GM23338 (cell line): ENCODE results near the gene NDUFA11. TPM values are rescaled to one million over a fixed set of nuclear protein-coding genes. Genes with fewer than 3 reads are reported as not detected.

Experiments used
- ATAC-seq: fragments of 200-7000 bp; cut with Tn5 transposase; 3 replicates; pipeline ENCODE4 v1.9.1; 2020
- DNase-seq: peaks from one replicate; pipeline ENCODE4 v3.0.0-alpha.2; 2015; ENCODE audit warnings: low spot score
- H2AFZ ChIP-seq: fragments of 200-600 bp; sonication (generic); 2 replicates; pipeline ENCODE4 v1.8.0; 2016; ENCODE audit warnings: antibody characterized with exemption, mild to moderate bottlenecking, moderate library complexity
- H3F3A ChIP-seq: fragments of 200-600 bp; sonication (generic); replicated peaks from 2 replicates; pipeline ENCODE4 v1.8.0; 2017; ENCODE audit warnings: antibody characterized with exemption, mixed run types, low read depth
- H3K27ac ChIP-seq: fragments of 200-600 bp; sonication (generic); 2 replicates; pipeline ENCODE4 v1.6.1; 2016; ENCODE audit warnings: low read depth
- H3K27me3 ChIP-seq: fragments of 200-600 bp; sonication (generic); 2 replicates; pipeline ENCODE4 v1.8.0; 2016; ENCODE audit warnings: mild to moderate bottlenecking, mixed run types, moderate library complexity; ENCODE audit not compliant: insufficient read depth
- H3K36me3 ChIP-seq: fragments of 200-600 bp; sonication (generic); 2 replicates; pipeline ENCODE4 v1.8.0; 2016; ENCODE audit warnings: mild to moderate bottlenecking; ENCODE audit not compliant: insufficient read depth
- H3K4me1 ChIP-seq: fragments of 200-600 bp; sonication (generic); 2 replicates; pipeline ENCODE4 v1.8.0; 2016; ENCODE audit warnings: mild to moderate bottlenecking, moderate library complexity; ENCODE audit not compliant: insufficient read depth
- H3K4me2 ChIP-seq: fragments of 200-600 bp; sonication (generic); 2 replicates; pipeline ENCODE4 v1.7.1; 2017; ENCODE audit warnings: mixed run types
- H3K4me3 ChIP-seq: fragments of 200-600 bp; sonication (generic); 2 replicates; pipeline ENCODE4 v1.6.1; 2016; ENCODE audit warnings: mixed run types
- H3K79me2 ChIP-seq: fragments of 200-600 bp; sonication (generic); replicated peaks from 2 replicates; pipeline ENCODE4 v1.8.0; 2017; ENCODE audit warnings: mild to moderate bottlenecking; ENCODE audit not compliant: insufficient read depth
- H3K9me2 ChIP-seq: fragments of 200-600 bp; sonication (generic); 2 replicates; pipeline ENCODE4 v1.8.0; 2017; ENCODE audit not compliant: insufficient read depth
- H4K20me1 ChIP-seq: fragments of 200-600 bp; sonication (generic); replicated peaks from 2 replicates; pipeline ENCODE4 v1.8.0; 2017; ENCODE audit warnings: mild to moderate bottlenecking; ENCODE audit not compliant: insufficient read depth
- H3K27ac Mint-ChIP-seq: 2 replicates; pipeline ENCODE4 v1.8.0; 2020; ENCODE audit warnings: inconsistent platforms, mild to moderate bottlenecking, moderate library complexity, mixed read lengths
- H3K27me3 Mint-ChIP-seq: 3 replicates; pipeline ENCODE4 v1.8.0; 2022; ENCODE audit warnings: low read depth, mild to moderate bottlenecking, moderate library complexity, mixed read lengths, inconsistent platforms; ENCODE audit not compliant: insufficient read depth, poor library complexity
- H3K36me3 Mint-ChIP-seq: 3 replicates; pipeline ENCODE4 v1.8.0; 2021; ENCODE audit warnings: low read depth, mild to moderate bottlenecking, inconsistent platforms, moderate library complexity, mixed read lengths
- H3K4me1 Mint-ChIP-seq: 3 replicates; pipeline ENCODE4 v1.8.0; 2020; ENCODE audit warnings: mild to moderate bottlenecking, inconsistent platforms, mixed read lengths
- H3K4me3 Mint-ChIP-seq: 3 replicates; pipeline ENCODE4 v1.8.0; 2021; ENCODE audit warnings: moderate library complexity, mild to moderate bottlenecking, inconsistent platforms, mixed read lengths
- H3K9me3 Mint-ChIP-seq: 3 replicates; pipeline ENCODE4 v1.8.0; 2020; ENCODE audit warnings: moderate library complexity, mild to moderate bottlenecking, inconsistent platforms, mixed read lengths
- CREB1 ChIP-seq: fragments of 250-450 bp; sonication (Bioruptor Pico); IDR thresholded peaks from 2 replicates; pipeline ENCODE4 v1.5.0; 2020; ENCODE audit warnings: low read depth, mild to moderate bottlenecking, moderate library complexity
- CTCF ChIP-seq, 2 experiments: fragments of 200-600 bp in 1 of 2; sonication (generic) in 1 of 2; conservative IDR thresholded peaks; 2 replicates each; pipeline versions ENCODE4 v1.5.1 to v1.6.1; 2016 to 2017; ENCODE audit warnings: antibody characterized with exemption in 2 of 2, low read depth in 2 of 2, mild to moderate bottlenecking in 2 of 2, moderate library complexity in 1 of 2
- ETS1 ChIP-seq: IDR thresholded peaks from 2 replicates; pipeline ENCODE4 v1.6.1; 2016; ENCODE audit warnings: antibody characterized with exemption
- EZH2 ChIP-seq: fragments of 200-600 bp; sonication (generic); IDR thresholded peaks from one replicate; pipeline ENCODE4 v1.8.0; 2017; ENCODE audit warnings: antibody characterized with exemption, mild to moderate bottlenecking, low read depth; ENCODE audit not compliant: unreplicated experiment
- EZH2phosphoT487 ChIP-seq: fragments of 200-600 bp; sonication (generic); IDR thresholded peaks from one replicate; pipeline ENCODE4 v1.8.1; 2018; ENCODE audit warnings: antibody characterized with exemption; ENCODE audit not compliant: unreplicated experiment
- JUNB ChIP-seq: IDR thresholded peaks from one replicate; pipeline ENCODE4 v1.6.1; 2016; ENCODE audit warnings: antibody characterized with exemption; ENCODE audit not compliant: unreplicated experiment
- NANOG ChIP-seq: IDR thresholded peaks from 2 replicates; pipeline ENCODE4 v1.6.1; 2016; ENCODE audit warnings: antibody characterized with exemption, borderline replicate concordance
- POLR2AphosphoS5 ChIP-seq: IDR thresholded peaks from 2 replicates; pipeline ENCODE4 v1.6.1; 2016; ENCODE audit warnings: antibody characterized with exemption, low read depth
- REST ChIP-seq: IDR thresholded peaks from one replicate; pipeline ENCODE4 v1.6.1; 2018; ENCODE audit warnings: antibody characterized with exemption; ENCODE audit not compliant: unreplicated experiment
- STAT1 ChIP-seq: IDR thresholded peaks from one replicate; pipeline ENCODE4 v1.6.1; 2016; ENCODE audit warnings: antibody characterized with exemption; ENCODE audit not compliant: unreplicated experiment
- ZNF114 ChIP-seq: fragments of 250-450 bp; sonication (Bioruptor Pico); IDR thresholded peaks from 2 replicates; pipeline ENCODE4 v1.5.0; 2020; ENCODE audit warnings: mild to moderate bottlenecking, moderate library complexity
- ZNF331 ChIP-seq: fragments of 250-450 bp; sonication (Bioruptor Pico); IDR thresholded peaks from 2 replicates; pipeline ENCODE4 v1.5.0; 2020; ENCODE audit warnings: low read depth, mild to moderate bottlenecking, moderate library complexity
- ZNF462 ChIP-seq: fragments of 250-450 bp; sonication (Bioruptor Pico); IDR thresholded peaks from 2 replicates; pipeline ENCODE4 v1.5.0; 2020; ENCODE audit warnings: mild to moderate bottlenecking, moderate library complexity
- polyA plus RNA-seq: library from polyadenylated mRNA; unstranded; fragments of >200 nt; fragmentation: Nextera tagmentation; extraction: Ambion mirVana; gene quantifications from 2 replicates; pipeline ENCODE4 v1.2.1, GENCODE V29; 2016
- total RNA-seq: library from RNA; depleted of rRNA; stranded (reverse); fragments of >200 nt; shearing (Covaris generic); gene quantifications from 2 replicates; pipeline ENCODE4 v1.2.3, GENCODE V29; 2014

NDUFA11 gene
- total and polyA plus RNA-seq, 2 experiments from 2014 or later, result 171 to 523 TPM

GRCh38 chr19:5934774-5935472, 31.3 kb upstream of the NDUFA11 start (continued):
- TF ChIP-seq EZH2, result no peak
- TF ChIP-seq POLR2AphosphoS5, result no peak

- Histone ChIP-seq H3K4me2 (no peak overlapping the region), H3K27me3 (no peaks in the 10 kb centered on the region), H3K4me1 (no peaks in the 10 kb centered on the region), H3K36me3 (no peaks in the 10 kb centered on the region; the same call in 1 of the 2 replicates), H3K27ac (no peak overlapping the region), H3F3A (0 out of 2 replicates have a peak, but pooled peaks cover 3% of the 10 kb centered on the region), H3K9me2 (no peaks in the 10 kb centered on the region), H2AFZ (no peak overlapping the region), H4K20me1 (peaks cover 19% of the 10 kb centered on the region; the same call in 1 of the 2 replicates), H3K79me2 (peaks cover 25% of the 10 kb centered on the region), H3K4me3 (no peak overlapping the region)
- H3K4me3 Mint-ChIP-seq, result no peak overlapping the region
- peaks cover 45% of the 10 kb centered on the region for H3K36me3 Mint-ChIP-seq
- H3K27me3 Mint-ChIP-seq, result peaks cover 6% of the 10 kb centered on the region
- H3K9me3 Mint-ChIP-seq, result no peaks in the 10 kb centered on the region
- DNase-seq, result no peak
- ATAC-seq, result no peak
- no peaks in the 10 kb centered on the region for H3K4me1 Mint-ChIP-seq
- no peak overlapping the region for H3K27ac Mint-ChIP-seq
- no peak for TF ChIP-seq CTCF (conservative IDR thresholded peaks at IDR 0.05; ENCODE audit: low read depth in 2 of 2)
- TF ChIP-seq EZH2, result no peak
- TF ChIP-seq REST, result no peak
- TF ChIP-seq NANOG, result no peak
- TF ChIP-seq ZNF462 (CRISPR knock-in tag), result no peak
- TF ChIP-seq ZNF331, result no peak
- TF ChIP-seq CREB1 (CRISPR knock-in tag), result no peak
- TF ChIP-seq ZNF114 (CRISPR knock-in tag), result no peak
- TF ChIP-seq STAT1, result no peak
- no peak for TF ChIP-seq EZH2phosphoT487
- TF ChIP-seq JUNB, result no peak
- TF ChIP-seq ETS1, result no peak
Measured at GRCh38 chr19:5934069-5934401, 30.4 kb upstream of the NDUFA11 start.
